Renal cortical epithelial cell (primary cell): ENCODE results near the gene TSPYL6. TPM values are rescaled to one million over a fixed set of nuclear protein-coding genes. Genes with fewer than 3 reads are reported as not detected.
"Not testable (repeated sequence)": the region's sequence is repeated elsewhere in the genome, so short reads cannot be mapped to it uniquely, and the experiment has no call there.

Experiments used
- DNase-seq: peaks from one replicate; pipeline ENCODE4 v3.0.0-alpha.2; 2011; ENCODE audit warnings: low read depth
- total RNA-seq: library from RNA; depleted of rRNA; stranded (reverse); fragments of >200 nt; gene quantifications from 2 replicates; pipeline ENCODE4 v1.2.3, GENCODE V29; 2014

The TSPYL6 gene
- total RNA-seq, result not detected in 2 replicates

- DNase-seq, result no peak
These were observed at the start of gene TSPYL6 for GRCh38 chr2:54256091-54256694. Gene TSPYL6 (minus strand): TSS chr2:54256229. CDS start chr2:54256151, 78 bp downstream.

GRCh38 chr2:54303631-54304030 lies 47.6 kb upstream of the TSPYL6 start:
- DNase-seq, result no peak

DNA sequence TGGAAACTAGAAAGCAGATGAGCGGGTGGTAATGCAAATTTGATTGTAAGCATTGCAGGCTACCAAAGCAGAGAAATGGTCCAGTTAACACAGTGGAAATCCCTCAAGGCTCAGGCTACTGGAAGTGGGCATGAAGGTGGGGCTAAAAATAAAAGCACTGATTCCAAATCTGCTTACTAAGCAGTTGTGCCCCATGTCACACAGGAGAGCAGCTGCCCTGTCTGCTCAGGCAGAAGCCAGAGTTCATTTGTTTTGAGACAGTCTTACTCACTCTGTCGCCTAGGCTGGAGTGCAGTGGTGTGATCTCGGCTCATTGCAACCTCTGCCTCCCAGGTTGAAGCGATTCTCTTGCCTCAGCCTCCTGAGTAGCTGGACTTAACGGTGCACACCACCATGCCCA lies 42.5 kb upstream of the TSPYL6 start:
- no peak for DNase-seq

DNA sequence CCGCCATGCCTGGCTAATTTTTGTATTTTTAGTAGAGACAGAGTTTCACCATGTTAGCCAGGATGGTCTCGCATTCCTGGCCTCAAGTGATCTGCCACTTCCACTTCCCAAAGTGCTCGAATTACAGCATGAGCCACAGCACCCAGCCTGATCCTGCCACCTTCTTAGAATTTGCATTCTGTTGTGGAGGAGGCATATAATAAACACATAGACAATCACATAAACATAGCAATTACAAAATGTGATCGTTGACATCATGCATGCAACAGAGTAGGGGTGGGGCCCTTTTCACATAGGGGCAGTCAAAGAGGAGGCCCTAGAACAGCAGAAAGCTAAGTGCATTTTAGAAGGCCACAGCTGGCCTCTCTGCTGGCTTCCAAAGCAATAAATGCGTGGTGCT lies 39.9 kb upstream of the TSPYL6 start:
- peak; percentile 43 for DNase-seq

DNA sequence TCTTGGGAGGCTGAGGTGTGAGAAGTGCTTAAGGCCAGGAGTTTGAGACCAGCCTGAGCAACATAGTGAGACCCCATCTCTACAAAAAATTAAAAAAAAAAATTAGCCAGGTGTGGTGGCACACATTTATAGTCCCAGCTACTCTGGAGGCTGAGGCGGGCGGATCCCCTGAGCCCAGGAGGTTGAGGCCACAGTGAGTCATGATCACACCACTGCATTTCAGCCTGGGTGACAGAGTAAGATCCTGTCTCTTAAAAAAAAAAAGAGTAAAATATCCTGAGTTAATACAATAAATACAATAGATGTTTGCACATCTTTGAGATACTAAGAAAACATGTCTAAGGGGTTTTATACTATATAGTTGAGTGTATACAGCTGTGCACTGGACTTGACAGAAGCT lies 38.6 kb upstream of the TSPYL6 start:
- DNase-seq, result peak; percentile 15

DNA sequence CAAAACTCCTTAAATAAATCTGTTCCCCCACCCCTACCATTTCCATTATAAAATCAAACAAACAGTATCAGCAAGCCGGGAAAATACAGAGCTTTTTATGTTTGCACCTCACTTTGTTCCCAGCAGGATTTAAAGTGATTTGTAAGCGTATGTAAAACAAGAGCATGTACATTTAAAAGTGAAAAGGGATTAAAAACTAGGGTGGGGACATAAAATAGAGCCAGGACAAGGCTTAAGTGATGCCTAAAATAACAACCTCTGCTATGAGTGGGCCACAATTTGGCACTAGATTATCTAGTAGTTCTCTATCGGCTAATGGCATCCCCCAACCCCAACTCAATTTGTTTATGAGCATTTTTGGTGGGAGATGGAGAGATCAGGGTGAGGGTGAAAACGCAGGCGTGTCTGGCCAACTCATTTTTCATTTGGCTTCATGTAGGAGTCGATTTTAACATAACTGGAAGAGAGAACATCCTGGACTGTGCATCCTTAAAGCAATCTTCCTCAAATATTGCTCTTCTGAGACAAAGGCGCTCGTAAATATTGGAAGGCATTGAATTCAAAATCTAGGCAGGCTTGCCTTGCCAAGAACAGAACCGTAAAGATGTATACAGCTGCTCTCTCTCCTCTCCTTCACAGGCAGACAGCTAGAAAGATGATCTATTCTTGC lies 34.5 kb upstream of the TSPYL6 start:
- DNase-seq, result no peak

- no peak for DNase-seq
These were observed 33.9 kb upstream of the TSPYL6 start for GRCh38 chr2:54289917-54290316.

- DNase-seq, result no peak
These were observed 31.5 kb upstream of the TSPYL6 start for GRCh38 chr2:54287532-54287931.

GRCh38 chr2:54285451-54285850 lies 29.4 kb upstream of the TSPYL6 start:
- DNase-seq, result no peak

- no peak for DNase-seq
These were observed 28.8 kb upstream of the TSPYL6 start for GRCh38 chr2:54284826-54285225.

DNA sequence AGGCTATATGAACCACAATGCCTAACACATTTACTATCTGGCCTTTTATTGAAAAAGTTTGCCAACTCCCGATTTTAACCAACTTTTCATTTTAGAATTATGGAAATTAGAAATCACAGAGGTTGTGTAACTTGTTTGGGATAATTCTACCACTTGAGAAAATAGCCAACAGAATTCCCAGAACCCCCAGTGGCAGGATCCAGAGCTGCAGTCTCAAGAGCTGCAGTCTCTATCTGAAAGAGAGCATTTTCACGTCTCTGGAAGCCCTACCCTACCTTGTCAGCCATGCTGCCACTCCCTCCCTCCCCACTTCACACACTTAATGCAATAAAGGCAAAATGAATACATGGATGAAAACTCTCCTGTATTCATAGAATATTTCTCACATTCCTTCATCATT lies 23.4 kb upstream of the TSPYL6 start:
- no peak for DNase-seq

- no peak for DNase-seq
These were observed 19.5 kb upstream of the TSPYL6 start for GRCh38 chr2:54275541-54275940.

DNA sequence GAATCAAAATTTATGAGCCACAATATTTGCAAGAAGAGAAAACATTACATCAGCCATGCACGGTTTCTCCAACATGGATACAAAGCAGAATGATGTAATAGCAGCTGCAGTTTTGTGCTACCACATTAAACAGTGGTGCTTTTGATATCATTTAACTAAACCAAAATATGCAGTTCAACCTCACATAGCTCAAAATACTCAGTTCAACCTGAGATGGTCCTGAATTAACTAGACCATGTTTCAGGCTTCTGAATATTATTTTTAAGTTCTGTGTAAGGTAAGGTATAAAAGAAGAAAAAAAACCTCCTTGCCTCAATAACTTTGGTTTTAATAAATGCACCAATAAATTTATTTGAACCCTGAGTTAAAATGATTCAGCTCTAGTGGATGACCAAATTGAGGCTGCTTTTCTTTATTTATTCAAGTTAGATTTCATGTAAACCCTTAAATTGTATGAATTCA lies 18.8 kb upstream of the TSPYL6 start:
- DNase-seq, result peak; percentile 9

DNA sequence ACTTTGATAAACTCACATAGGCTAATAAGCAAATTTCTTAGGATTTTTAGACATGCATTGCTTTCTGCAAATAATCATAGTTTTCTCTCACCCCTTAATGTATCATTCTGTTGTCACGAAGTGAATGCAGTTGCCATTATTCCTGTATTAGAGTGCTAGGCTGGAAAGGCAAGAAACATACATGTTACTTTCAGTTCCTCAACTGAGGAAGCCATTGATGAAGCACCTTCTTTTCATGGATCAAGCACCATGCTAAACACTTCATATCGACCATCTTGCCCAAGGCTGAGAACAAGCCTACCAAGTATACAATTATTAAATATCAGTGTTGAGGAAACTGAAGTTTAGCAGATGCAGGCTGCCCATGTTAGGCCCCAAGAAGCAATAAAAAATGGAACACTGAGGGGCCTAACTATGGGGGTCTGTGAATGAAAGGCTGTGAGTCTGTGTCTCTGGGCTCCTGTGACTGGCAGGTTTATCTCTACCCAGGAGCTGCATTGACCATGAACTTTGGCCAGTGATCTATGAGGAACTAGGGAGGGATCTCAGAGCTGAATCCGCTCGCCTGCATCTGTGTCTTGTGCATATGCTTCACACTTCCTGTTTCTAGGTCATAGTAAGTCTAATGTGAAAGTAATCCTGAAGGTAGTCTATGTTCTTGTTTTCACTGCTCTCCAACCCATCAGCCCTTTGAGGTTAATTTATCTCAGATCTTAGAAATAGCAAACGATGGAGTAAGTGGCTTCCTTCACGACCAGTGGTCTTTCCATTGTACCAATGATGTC lies 16.0 kb upstream of the TSPYL6 start:
- no peak for DNase-seq

GRCh38 chr2:54271189-54271588 lies 15.2 kb upstream of the TSPYL6 start:
- DNase-seq, result no peak

DNA sequence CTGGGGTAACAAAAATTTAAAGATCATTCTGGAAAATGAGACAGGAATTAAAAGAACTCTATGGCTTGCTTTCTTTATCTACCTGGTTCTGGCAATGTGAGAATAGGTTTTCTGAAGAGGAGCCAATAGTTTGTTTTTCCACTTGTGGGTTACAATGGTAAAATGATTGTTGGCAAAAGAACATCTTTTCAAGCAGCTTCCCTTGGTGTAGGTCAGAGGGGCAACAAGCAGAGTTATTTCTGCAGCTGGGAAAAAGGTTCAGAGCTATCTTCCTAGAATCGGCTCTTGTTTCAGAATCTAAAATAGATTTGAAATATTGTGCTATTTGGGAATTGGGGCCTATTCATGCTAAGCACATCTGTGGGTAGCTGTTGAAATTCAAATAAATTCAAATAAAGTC lies 11.5 kb upstream of the TSPYL6 start:
- no peak for DNase-seq

GRCh38 chr2:54265081-54265480 lies 9.1 kb upstream of the TSPYL6 start:
- DNase-seq, result not testable (repeated sequence)

GRCh38 chr2:54262015-54262765 lies 6.2 kb upstream of the TSPYL6 start:
- DNase-seq, result no peak

DNA sequence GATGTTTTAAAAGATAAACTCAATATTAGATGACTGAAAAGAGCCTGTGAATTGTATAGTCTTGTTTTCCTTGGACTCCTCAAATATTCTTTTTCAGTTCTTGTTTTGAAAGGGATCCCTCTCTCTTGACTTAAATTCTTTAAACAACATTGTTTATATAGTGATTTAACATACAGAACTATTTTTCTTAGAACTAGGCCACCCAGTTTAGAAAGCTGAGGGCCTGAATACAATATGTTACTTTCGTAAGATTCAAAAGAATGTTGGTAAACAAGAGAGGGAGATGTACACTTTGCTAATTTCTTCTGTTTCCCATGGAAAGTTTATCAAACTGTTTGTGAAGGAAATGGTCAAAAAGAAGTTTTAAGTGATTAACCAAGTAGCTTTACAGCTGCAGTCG lies 5.5 kb upstream of the TSPYL6 start:
- DNase-seq, result no peak

- DNase-seq, result no peak
These were observed 4.2 kb upstream of the TSPYL6 start for GRCh38 chr2:54260241-54260595.

DNA sequence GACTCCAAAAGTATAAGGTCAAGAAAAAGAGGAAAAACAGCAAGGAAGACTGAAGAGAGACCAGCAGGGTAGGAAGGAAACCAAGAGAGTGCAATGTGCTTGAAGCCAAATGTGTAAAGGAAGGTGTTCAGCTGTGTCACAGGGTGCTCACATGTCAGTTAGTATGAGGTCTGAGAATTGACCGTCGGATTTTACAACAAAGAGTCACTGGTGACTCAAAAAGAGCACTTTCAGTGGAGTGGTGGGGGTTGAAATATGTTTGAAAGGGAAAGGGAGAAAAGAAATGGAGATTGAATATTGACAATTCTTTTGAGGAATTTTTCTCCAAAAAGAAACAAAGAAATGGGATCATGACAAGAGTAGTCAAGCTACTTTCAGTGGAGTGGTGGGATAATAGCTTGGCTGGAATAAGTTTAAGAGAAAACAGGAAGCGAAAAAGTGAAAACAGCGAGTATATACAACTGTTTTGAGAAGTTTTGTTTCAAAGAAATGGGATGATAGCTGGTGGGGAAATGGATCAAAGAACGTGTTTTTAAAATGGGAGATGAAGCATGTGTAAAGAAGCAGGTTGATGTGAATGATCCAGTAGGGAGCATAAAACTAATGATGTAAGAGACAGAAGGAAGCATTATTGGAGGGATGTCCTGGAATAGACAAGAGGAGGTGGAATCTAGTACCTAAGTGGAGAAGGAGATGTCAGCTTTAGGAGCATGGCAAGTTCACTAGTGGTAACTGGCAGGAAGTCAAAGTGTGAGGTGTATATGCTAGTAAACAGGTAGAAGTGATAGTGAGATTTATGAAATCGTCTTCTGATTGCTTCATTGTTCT lies 3.6 kb upstream of the TSPYL6 start:
- DNase-seq, result no peak
